HCT116 (cell line): Measurements from ENCODE around the gene ANKRA2. TPM values are rescaled to one million over a fixed set of nuclear protein-coding genes. Genes with fewer than 3 reads are reported as not detected.

ENCODE experiments used
- ATAC-seq: fragments of 200-7000 bp; cut with Tn5 transposase; 2 replicates; pipeline ENCODE4 v1.9.1; 2020; ENCODE audit warnings: mild to moderate bottlenecking, moderate library complexity
- BruUV-seq: library from RNA; stranded (reverse); fragments of 400-500 nt; replicated peaks from 2 replicates; lab custom pipeline; 2021; lab: Mats Ljungman, UMichigan
- CTCF ChIA-PET: fragments of 300-600 bp; sonication (Branson Sonifier 250); formaldehyde crosslinking; loops from one replicate; lab custom pipeline; 2021; ENCODE audit warnings: antibody characterized with exemption; lab: Charles Lee
- POLR2A ChIA-PET: fragments of 300-600, 350-600 bp; sonication (Branson Sonifier 250); formaldehyde crosslinking; loops from one replicate; lab custom pipeline; 2021; ENCODE audit warnings: antibody characterized with exemption; lab: Charles Lee
- RAD21 ChIA-PET, 2 experiments: fragments of 300-600 bp; sonication (Branson Sonifier 250); formaldehyde crosslinking; loops; one replicate each; lab custom pipeline; 2023; ENCODE audit warnings: low total read pairs in 2 of 2; ENCODE audit not compliant: uncharacterized antibody in 2 of 2, unreplicated experiment in 2 of 2, low non-redundant PET in 1 of 2; lab: Charles Lee
- DNase-seq: peaks from one replicate; pipeline ENCODE4 v3.0.0-alpha.2; 2010; ENCODE audit warnings: low read depth, low spot score
- H2AFZ ChIP-seq: fragments of 200-600 bp; shearing (Covaris generic), sonication (generic); 2 replicates; pipeline ENCODE4 v1.6.1; 2017; ENCODE audit warnings: low read depth, mixed run types, mixed read lengths, antibody characterized with exemption, low read length; ENCODE audit not compliant: poor library complexity, severe bottlenecking
- H3K27ac ChIP-seq: 2 replicates; pipeline ENCODE4 v1.5.1; 2012; ENCODE audit warnings: low read depth, low read length
- H3K27me3 ChIP-seq: fragments of 200-600 bp; sonication (generic); 2 replicates; pipeline ENCODE4 v1.6.1; 2016; ENCODE audit warnings: mixed run types, low read length, mixed read lengths; ENCODE audit not compliant: insufficient read depth
- H3K36me3 ChIP-seq, 2 experiments: fragments of 200-500 bp in 1 of 2; fragments of 200-600 bp in 1 of 2; sonication (Bioruptor generic) in 1 of 2; sonication (generic) in 1 of 2; 2 replicates each; pipeline versions ENCODE4 v1.5.1 to v1.6.1; 2014 to 2016; ENCODE audit warnings: low read length in 2 of 2, inconsistent platforms in 1 of 2, mixed read lengths in 1 of 2, mixed run types in 1 of 2; ENCODE audit not compliant: insufficient read depth in 2 of 2, control insufficient read depth in 1 of 2
- H3K4me1 ChIP-seq, 2 experiments: fragments of 200-600 bp in 1 of 2; sonication (generic) in 1 of 2; 2 replicates each; pipeline versions ENCODE4 v1.5.1 to v1.6.1; 2012 to 2017; ENCODE audit warnings: low read length in 2 of 2, inconsistent platforms in 1 of 2, mild to moderate bottlenecking in 1 of 2, mixed read lengths in 1 of 2, mixed run types in 1 of 2, moderate library complexity in 1 of 2; ENCODE audit not compliant: insufficient read depth in 2 of 2, control insufficient read depth in 1 of 2
- H3K4me2 ChIP-seq: fragments of 200-600 bp; sonication (generic); 2 replicates; pipeline ENCODE4 v1.6.1; 2017; ENCODE audit warnings: mixed run types, low read length, mixed read lengths
- H3K4me3 ChIP-seq, 2 experiments: fragments of 200-600 bp in 1 of 2; sonication (generic) in 1 of 2; replicated peaks in 1 of 2; 2 replicates each; pipeline ENCODE4 v1.5.1; 2011 to 2016; ENCODE audit warnings: low read length in 2 of 2, control low read depth in 1 of 2, low read depth in 1 of 2, mild to moderate bottlenecking in 1 of 2, mixed read lengths in 1 of 2, mixed run types in 1 of 2
- H3K79me2 ChIP-seq: fragments of 200-600 bp; sonication (generic); 2 replicates; pipeline ENCODE4 v1.6.1; 2017; ENCODE audit warnings: mild to moderate bottlenecking, mixed run types, low read length, moderate library complexity, mixed read lengths; ENCODE audit not compliant: insufficient read depth
- H3K9ac ChIP-seq: fragments of 200-600 bp; sonication (generic); 2 replicates; pipeline ENCODE4 v1.6.1; 2016; ENCODE audit warnings: low read length, mixed read lengths
- H3K9me2 ChIP-seq: fragments of 200-600 bp; sonication (generic), shearing (Covaris generic); 2 replicates; pipeline ENCODE4 v1.6.1; 2017; ENCODE audit warnings: mixed run types, mild to moderate bottlenecking, moderate library complexity; ENCODE audit not compliant: insufficient read depth
- H3K9me3 ChIP-seq, 2 experiments: fragments of 200-500 bp in 1 of 2; fragments of 200-600 bp in 1 of 2; sonication (Bioruptor generic) in 1 of 2; sonication (generic) in 1 of 2; 2 replicates each; pipeline ENCODE4 v1.6.1; 2014 to 2017; ENCODE audit warnings: low read length in 2 of 2, mixed read lengths in 2 of 2, inconsistent platforms in 1 of 2, low read depth in 1 of 2, mild to moderate bottlenecking in 1 of 2, mixed run types in 1 of 2, moderate library complexity in 1 of 2; ENCODE audit not compliant: control insufficient read depth in 1 of 2, insufficient read depth in 1 of 2
- H4K20me1 ChIP-seq: fragments of 200-600 bp; sonication (generic), shearing (Covaris generic); 2 replicates; pipeline ENCODE4 v1.6.1; 2017; ENCODE audit warnings: mixed run types, mild to moderate bottlenecking, moderate library complexity; ENCODE audit not compliant: insufficient read depth
- EGR1 ChIP-seq: IDR thresholded peaks from 2 replicates; pipeline ENCODE4 v1.6.1; 2012; ENCODE audit warnings: low read depth
- FOSL1 ChIP-seq: IDR thresholded peaks from 2 replicates; pipeline ENCODE4 v1.6.1; 2012; ENCODE audit warnings: low read depth
- POLR2A ChIP-seq: IDR thresholded peaks from 2 replicates; pipeline ENCODE4 v1.7.0; 2011; ENCODE audit warnings: borderline replicate concordance; ENCODE audit not compliant: insufficient read depth, insufficient read length; ENCODE audit errors: extremely low read depth
- POLR2AphosphoS5 ChIP-seq: IDR thresholded peaks from 2 replicates; pipeline ENCODE4 v1.6.1; 2011; ENCODE audit warnings: mild to moderate bottlenecking, low read depth, low read length, moderate library complexity
- YY1 ChIP-seq: IDR thresholded peaks from 2 replicates; pipeline ENCODE4 v1.6.1; 2011; ENCODE audit warnings: low read length, low read depth, moderate library complexity, mild to moderate bottlenecking; ENCODE audit not compliant: insufficient replicate concordance; ENCODE audit errors: extremely low read depth
- ZFX ChIP-seq: fragments of 450-650 bp; IDR thresholded peaks from 2 replicates; pipeline ENCODE4 v1.6.1; 2017
- ZNF274 ChIP-seq: fragments of 200-500 bp; sonication (Bioruptor generic); IDR thresholded peaks from 2 replicates; pipeline ENCODE4 v1.6.1; 2014; ENCODE audit warnings: mild to moderate bottlenecking, low read depth, low read length, inconsistent platforms
- intact Hi-C: fragments of 100-400 bp; cut with micrococcal nuclease; formaldehyde crosslinking; loops from 2 replicates; pipeline ENCODE4 v1.10.0; 2022
- total RNA-seq: library from RNA; stranded (reverse); gene quantifications from one replicate; pipeline ENCODE4 v1.2.1, GENCODE V29; 2021; ENCODE audit not compliant: unreplicated experiment
- TF ChIP-seq, protein P1 (sequence below), 3 experiments: fragments of 200-600 bp in 1 of 3; sonication (generic) in 1 of 3; IDR thresholded peaks in 2 of 3; conservative IDR thresholded peaks in 1 of 3; 2 replicates each; pipeline ENCODE4 v1.5.1; 2012 to 2017; ENCODE audit warnings: low read depth in 2 of 3, low read length in 2 of 3, antibody characterized with exemption in 1 of 3, borderline replicate concordance in 1 of 3, control low read depth in 1 of 3, mild to moderate bottlenecking in 1 of 3, mixed read lengths in 1 of 3, mixed run types in 1 of 3, moderate library complexity in 1 of 3; ENCODE audit not compliant: insufficient read depth in 1 of 3
- TF ChIP-seq, protein P2 (sequence below): IDR thresholded peaks from 2 replicates; pipeline ENCODE4 v1.6.1; 2012; ENCODE audit warnings: low read depth
- TF ChIP-seq, protein P3 (sequence below): IDR thresholded peaks from 2 replicates; pipeline ENCODE4 v1.6.1; 2012

Gene ANKRA2
- total RNA-seq, 1 experiment from 2014 or later: 17.0 TPM

DNA sequence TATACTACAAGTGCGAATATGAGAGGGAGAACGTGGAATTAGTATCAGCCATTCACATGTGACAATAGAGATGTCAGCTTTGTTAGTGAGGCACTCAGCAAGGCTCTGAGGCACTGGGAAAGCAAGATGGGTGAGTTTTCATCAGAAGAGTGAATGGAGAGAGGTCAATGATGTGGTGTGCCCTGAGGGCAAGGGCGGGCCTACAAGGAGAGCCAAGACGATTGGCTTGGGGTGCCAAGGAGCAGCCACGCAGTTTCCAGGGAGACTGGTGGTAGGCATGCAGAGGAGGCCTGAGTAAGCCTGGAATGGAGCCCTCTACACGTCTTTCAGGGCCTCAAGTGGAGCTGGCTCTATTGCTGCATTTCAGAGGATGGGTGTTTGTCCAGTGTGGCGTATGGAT is 42.5 kb downstream of the ANKRA2 start:
- TF ChIP-seq FOSL1 (no peak), ZNF274 (no peak), POLR2A (no peak), EGR1 (no peak), ZFX (no peak), YY1 (no peak), POLR2AphosphoS5 (no peak)
- TF ChIP-seq, protein P1, sequence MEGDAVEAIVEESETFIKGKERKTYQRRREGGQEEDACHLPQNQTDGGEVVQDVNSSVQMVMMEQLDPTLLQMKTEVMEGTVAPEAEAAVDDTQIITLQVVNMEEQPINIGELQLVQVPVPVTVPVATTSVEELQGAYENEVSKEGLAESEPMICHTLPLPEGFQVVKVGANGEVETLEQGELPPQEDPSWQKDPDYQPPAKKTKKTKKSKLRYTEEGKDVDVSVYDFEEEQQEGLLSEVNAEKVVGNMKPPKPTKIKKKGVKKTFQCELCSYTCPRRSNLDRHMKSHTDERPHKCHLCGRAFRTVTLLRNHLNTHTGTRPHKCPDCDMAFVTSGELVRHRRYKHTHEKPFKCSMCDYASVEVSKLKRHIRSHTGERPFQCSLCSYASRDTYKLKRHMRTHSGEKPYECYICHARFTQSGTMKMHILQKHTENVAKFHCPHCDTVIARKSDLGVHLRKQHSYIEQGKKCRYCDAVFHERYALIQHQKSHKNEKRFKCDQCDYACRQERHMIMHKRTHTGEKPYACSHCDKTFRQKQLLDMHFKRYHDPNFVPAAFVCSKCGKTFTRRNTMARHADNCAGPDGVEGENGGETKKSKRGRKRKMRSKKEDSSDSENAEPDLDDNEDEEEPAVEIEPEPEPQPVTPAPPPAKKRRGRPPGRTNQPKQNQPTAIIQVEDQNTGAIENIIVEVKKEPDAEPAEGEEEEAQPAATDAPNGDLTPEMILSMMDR (IDR thresholded peaks at IDR 0.05 in 2 of 3, conservative IDR thresholded peaks at IDR 0.05 in 1 of 3; ENCODE audit: borderline replicate concordance in 1 of 3, insufficient read depth in 1 of 3, low read depth in 2 of 3, low read length in 2 of 3): no peak
- TF ChIP-seq, protein P2, sequence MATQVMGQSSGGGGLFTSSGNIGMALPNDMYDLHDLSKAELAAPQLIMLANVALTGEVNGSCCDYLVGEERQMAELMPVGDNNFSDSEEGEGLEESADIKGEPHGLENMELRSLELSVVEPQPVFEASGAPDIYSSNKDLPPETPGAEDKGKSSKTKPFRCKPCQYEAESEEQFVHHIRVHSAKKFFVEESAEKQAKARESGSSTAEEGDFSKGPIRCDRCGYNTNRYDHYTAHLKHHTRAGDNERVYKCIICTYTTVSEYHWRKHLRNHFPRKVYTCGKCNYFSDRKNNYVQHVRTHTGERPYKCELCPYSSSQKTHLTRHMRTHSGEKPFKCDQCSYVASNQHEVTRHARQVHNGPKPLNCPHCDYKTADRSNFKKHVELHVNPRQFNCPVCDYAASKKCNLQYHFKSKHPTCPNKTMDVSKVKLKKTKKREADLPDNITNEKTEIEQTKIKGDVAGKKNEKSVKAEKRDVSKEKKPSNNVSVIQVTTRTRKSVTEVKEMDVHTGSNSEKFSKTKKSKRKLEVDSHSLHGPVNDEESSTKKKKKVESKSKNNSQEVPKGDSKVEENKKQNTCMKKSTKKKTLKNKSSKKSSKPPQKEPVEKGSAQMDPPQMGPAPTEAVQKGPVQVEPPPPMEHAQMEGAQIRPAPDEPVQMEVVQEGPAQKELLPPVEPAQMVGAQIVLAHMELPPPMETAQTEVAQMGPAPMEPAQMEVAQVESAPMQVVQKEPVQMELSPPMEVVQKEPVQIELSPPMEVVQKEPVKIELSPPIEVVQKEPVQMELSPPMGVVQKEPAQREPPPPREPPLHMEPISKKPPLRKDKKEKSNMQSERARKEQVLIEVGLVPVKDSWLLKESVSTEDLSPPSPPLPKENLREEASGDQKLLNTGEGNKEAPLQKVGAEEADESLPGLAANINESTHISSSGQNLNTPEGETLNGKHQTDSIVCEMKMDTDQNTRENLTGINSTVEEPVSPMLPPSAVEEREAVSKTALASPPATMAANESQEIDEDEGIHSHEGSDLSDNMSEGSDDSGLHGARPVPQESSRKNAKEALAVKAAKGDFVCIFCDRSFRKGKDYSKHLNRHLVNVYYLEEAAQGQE: no peak
- TF ChIP-seq, protein P3, sequence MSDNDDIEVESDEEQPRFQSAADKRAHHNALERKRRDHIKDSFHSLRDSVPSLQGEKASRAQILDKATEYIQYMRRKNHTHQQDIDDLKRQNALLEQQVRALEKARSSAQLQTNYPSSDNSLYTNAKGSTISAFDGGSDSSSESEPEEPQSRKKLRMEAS: no peak
- no peak for DNase-seq
- no peaks in the 10 kb centered on the region for H3K27me3 ChIP-seq

More for the DNA sequence above, 42.5 kb downstream of the ANKRA2 start:
- no peak for ATAC-seq
- H3K4me3 ChIP-seq: no peak overlapping the region
- no peaks in the 10 kb centered on the region for H3K9me2 ChIP-seq
- no peaks in the 10 kb centered on the region for H3K36me3 ChIP-seq
- peaks cover 0 to 9% of the 10 kb centered on the region in 2 experiments; a peak in 1 of 4 replicates for H3K4me1 ChIP-seq
- no peak overlapping the region for H3K9ac ChIP-seq
- no TSS peak for BruUV-seq
- H3K4me2 ChIP-seq: no peak overlapping the region
- no peaks in the 10 kb centered on the region for H3K79me2 ChIP-seq
- intact Hi-C loops: no loop called here
- no peaks in the 10 kb centered on the region for H3K9me3 ChIP-seq
- H3K27ac ChIP-seq: no peak overlapping the region
- ChIA-PET CTCF (interaction anchor here (0.8 kb wide), 1 partner anchor 307 kb away, joined by 3 read pairs; no protein-coding TSS in a partner anchor), POLR2A (no interaction called here), RAD21 (no interaction called here)
- no peak overlapping the region for H2AFZ ChIP-seq
- H4K20me1 ChIP-seq: no peaks in the 10 kb centered on the region
